GM12873 (cell line): Measurements from ENCODE around the gene KIZ.

Experiments
- CTCF ChIP-seq: IDR thresholded peaks from 2 replicates; pipeline ENCODE4 v1.5.1; 2012; ENCODE audit warnings: low read depth, mild to moderate bottlenecking, moderate library complexity, low read length, control low read depth; ENCODE audit not compliant: insufficient read depth; ENCODE audit errors: missing control alignments

Gene KIZ

GRCh38 chr20:21288587-21289370, 162.9 kb downstream of the KIZ start:
- TF ChIP-seq CTCF = no peak

DNA sequence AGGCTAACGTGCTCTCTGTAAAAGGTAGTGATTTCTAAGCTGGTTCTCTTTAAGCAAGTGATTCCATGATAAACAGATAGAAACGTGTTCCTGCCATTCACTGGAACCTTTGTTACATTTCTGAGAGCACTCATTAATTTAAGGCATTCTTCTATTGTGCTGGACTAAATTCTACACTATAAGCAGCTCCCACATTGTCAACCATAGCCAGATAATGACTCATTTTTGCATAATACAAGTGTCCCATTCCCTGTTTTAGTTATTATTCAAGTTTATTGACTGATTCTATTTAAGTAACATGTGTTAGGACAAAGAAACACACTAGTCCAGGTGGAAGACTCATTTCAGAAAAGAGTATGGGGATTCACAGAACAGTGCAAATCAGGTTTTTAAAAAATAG, 163.8 kb downstream of the KIZ start:
- no peak for TF ChIP-seq CTCF

DNA sequence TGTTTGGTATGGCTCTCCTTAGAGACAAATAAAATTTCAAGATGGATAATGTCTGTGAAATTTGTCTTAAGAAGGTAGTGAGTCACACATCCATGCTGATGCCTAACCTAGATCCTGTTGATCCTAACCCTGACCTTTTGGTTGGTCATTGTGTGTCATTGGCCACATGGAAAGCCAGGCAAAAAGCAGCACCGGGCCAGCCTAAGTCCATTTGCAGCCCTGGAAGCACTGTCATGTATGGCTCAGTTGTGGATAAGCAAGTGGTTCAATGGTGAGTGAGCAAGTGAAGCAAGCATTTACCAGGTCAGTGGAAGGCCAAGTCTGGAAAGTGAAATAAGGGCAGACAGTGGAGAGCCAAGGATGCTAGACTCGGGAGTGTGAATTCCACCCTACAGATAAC, 165.1 kb downstream of the KIZ start:
- no peak for TF ChIP-seq CTCF

DNA sequence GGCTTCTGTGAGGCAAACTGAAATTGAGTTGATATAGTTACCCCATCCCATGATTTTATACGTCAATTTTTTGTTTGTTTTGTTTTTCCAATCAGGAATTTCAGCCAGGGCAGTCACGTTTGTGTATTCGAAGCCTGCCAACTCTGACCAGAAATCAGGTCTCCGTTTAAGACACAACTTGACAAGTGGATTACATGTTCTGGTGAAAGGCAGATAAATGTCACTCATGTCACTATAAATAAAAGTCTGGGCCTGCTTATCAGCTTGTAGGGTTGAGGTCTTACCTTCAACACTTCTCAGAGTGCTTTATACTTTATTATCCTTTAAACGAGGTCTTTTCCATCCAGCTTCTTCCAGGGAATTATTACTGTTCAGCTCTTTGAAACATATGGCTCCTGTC, 168.9 kb downstream of the KIZ start:
- no peak for TF ChIP-seq CTCF
